OCI-LY3 (cell line): ENCODE data around the gene PDE10A.
"Not testable (repeated sequence)": the region's sequence is repeated elsewhere in the genome, so short reads cannot be mapped to it uniquely, and the experiment has no call there.

Experiments used
- H2AFZ ChIP-seq: fragments of 200-600, 300-600 bp; shearing (Covaris generic); 2 replicates; pipeline ENCODE4 v1.6.0; 2014; ENCODE audit warnings: antibody characterized with exemption, low read depth, low read length
- H3K27ac ChIP-seq: fragments of 200-600, 300-600 bp; sonication (generic); 2 replicates; pipeline ENCODE4 v1.5.1; 2014; ENCODE audit warnings: mild to moderate bottlenecking, low read length, moderate library complexity, mixed read lengths
- H3K27me3 ChIP-seq: fragments of 200-600, 300-600 bp; sonication (generic); 2 replicates; pipeline ENCODE4 v1.6.1; 2014; ENCODE audit warnings: low read depth, low read length, mixed read lengths
- H3K36me3 ChIP-seq: fragments of 200-600, 300-600 bp; sonication (generic); replicated peaks from 2 replicates; pipeline ENCODE3; 2014; ENCODE audit warnings: low read depth, low read length, mixed read lengths
- H3K4me1 ChIP-seq: fragments of 300-600, 200-600 bp; sonication (generic); 2 replicates; pipeline ENCODE4 v1.6.1; 2014; ENCODE audit warnings: low read length, mixed read lengths
- H3K4me2 ChIP-seq: fragments of 200-600, 300-600 bp; sonication (generic); 2 replicates; pipeline ENCODE4 v1.6.1; 2014; ENCODE audit warnings: low read length, mixed read lengths
- H3K4me3 ChIP-seq: fragments of 300-600, 200-600 bp; sonication (generic); 2 replicates; pipeline ENCODE4 v1.5.1; 2014; ENCODE audit warnings: antibody characterized with exemption, mild to moderate bottlenecking, low read length, moderate library complexity
- H3K79me2 ChIP-seq: fragments of 300-600, 200-600 bp; shearing (Covaris generic); 2 replicates; pipeline ENCODE4 v1.6.1; 2014; ENCODE audit warnings: mild to moderate bottlenecking, low read length, mixed read lengths
- H3K9ac ChIP-seq: fragments of 300-600, 200-600 bp; shearing (Covaris generic); 2 replicates; pipeline ENCODE4 v1.6.0; 2014; ENCODE audit warnings: mild to moderate bottlenecking, low read length, moderate library complexity
- H3K9me3 ChIP-seq: fragments of 200-600, 300-600 bp; shearing (Covaris generic); 2 replicates; pipeline ENCODE4 v1.6.1; 2014; ENCODE audit warnings: low read length, mixed read lengths; ENCODE audit not compliant: insufficient read depth
- H4K20me1 ChIP-seq: fragments of 200-600, 300-600 bp; sonication (generic); 2 replicates; pipeline ENCODE4 v1.6.1; 2016; ENCODE audit warnings: low read length, mixed read lengths; ENCODE audit not compliant: insufficient read depth
- EZH2phosphoT487 ChIP-seq: fragments of 200-600 bp; shearing (Covaris generic); IDR thresholded peaks from 2 replicates; pipeline ENCODE4 v1.6.1; 2018; ENCODE audit warnings: antibody characterized with exemption, mixed run types, low read depth
- TF ChIP-seq, protein P1 (sequence below): fragments of 200-600, 300-600 bp; sonication (generic); IDR thresholded peaks from 2 replicates; pipeline ENCODE4 v1.5.1; 2014; ENCODE audit warnings: antibody characterized with exemption, low read length, low read depth

Gene PDE10A

DNA sequence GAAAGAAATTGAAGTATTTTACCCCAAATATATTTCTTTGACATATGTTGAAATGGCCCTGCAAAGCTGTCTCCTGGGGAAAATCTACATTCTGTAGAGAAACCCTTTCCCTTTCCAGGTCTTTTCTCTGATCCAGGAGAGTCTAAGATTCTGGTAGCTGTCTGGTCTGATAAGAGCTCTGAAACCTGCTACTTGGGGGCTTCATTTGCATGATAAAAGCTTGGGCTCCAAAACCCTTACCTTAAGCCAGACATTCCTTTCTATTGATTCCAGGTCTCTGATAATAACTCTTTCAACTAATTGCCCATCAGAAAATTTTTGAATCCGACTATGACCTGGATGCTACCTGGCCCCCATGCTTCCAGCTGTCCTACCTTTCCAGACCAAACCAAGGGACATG lies 184.5 kb downstream of the PDE10A start:
- Histone ChIP-seq H3K9me3 (no peaks in the 10 kb centered on the region), H3K79me2 (no peaks in the 10 kb centered on the region), H3K4me3 (no peak overlapping the region), H3K4me1 (no peaks in the 10 kb centered on the region), H4K20me1 (no peaks in the 10 kb centered on the region), H3K27ac (no peak overlapping the region), H3K27me3 (no peaks in the 10 kb centered on the region), H3K4me2 (no peak overlapping the region), H3K36me3 (no peaks in the 10 kb centered on the region), H3K9ac (no peak overlapping the region), H2AFZ (no peak overlapping the region)
- TF ChIP-seq, protein P1, sequence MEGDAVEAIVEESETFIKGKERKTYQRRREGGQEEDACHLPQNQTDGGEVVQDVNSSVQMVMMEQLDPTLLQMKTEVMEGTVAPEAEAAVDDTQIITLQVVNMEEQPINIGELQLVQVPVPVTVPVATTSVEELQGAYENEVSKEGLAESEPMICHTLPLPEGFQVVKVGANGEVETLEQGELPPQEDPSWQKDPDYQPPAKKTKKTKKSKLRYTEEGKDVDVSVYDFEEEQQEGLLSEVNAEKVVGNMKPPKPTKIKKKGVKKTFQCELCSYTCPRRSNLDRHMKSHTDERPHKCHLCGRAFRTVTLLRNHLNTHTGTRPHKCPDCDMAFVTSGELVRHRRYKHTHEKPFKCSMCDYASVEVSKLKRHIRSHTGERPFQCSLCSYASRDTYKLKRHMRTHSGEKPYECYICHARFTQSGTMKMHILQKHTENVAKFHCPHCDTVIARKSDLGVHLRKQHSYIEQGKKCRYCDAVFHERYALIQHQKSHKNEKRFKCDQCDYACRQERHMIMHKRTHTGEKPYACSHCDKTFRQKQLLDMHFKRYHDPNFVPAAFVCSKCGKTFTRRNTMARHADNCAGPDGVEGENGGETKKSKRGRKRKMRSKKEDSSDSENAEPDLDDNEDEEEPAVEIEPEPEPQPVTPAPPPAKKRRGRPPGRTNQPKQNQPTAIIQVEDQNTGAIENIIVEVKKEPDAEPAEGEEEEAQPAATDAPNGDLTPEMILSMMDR, result no peak
- TF ChIP-seq EZH2phosphoT487, result no peak

DNA sequence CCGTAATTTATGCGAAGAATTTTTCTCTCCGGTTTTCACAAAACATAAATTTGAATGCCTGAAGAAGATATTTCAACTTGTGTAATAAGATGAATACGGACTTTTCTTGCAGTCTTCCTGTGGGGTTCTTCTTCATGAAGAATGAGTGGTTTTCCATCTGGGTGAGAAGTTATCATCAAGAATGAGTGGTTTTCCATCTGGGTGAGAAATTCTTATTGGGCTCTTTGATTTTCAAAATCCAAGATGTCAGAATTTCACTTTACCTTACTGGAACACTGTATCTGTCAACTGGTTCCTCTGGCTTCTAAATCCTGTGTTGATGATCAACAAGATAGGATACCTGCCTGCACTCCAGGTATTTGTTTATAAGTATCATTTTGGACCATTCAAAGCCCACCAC lies 193.6 kb downstream of the PDE10A start:
- H3K4me3 ChIP-seq, result no peak overlapping the region
- TF ChIP-seq, protein P1, result no peak
- TF ChIP-seq EZH2phosphoT487, result no peak
- H3K79me2 ChIP-seq, result no peaks in the 10 kb centered on the region
- no peaks in the 10 kb centered on the region for H3K36me3 ChIP-seq
- no peaks in the 10 kb centered on the region for H4K20me1 ChIP-seq
- no peak overlapping the region for H3K9ac ChIP-seq
- H3K27ac ChIP-seq, result no peak overlapping the region
- H3K27me3 ChIP-seq, result no peaks in the 10 kb centered on the region
- H3K4me1 ChIP-seq, result no peaks in the 10 kb centered on the region
- no peaks in the 10 kb centered on the region for H3K9me3 ChIP-seq
- H2AFZ ChIP-seq, result no peak overlapping the region
- H3K4me2 ChIP-seq, result no peak overlapping the region

DNA sequence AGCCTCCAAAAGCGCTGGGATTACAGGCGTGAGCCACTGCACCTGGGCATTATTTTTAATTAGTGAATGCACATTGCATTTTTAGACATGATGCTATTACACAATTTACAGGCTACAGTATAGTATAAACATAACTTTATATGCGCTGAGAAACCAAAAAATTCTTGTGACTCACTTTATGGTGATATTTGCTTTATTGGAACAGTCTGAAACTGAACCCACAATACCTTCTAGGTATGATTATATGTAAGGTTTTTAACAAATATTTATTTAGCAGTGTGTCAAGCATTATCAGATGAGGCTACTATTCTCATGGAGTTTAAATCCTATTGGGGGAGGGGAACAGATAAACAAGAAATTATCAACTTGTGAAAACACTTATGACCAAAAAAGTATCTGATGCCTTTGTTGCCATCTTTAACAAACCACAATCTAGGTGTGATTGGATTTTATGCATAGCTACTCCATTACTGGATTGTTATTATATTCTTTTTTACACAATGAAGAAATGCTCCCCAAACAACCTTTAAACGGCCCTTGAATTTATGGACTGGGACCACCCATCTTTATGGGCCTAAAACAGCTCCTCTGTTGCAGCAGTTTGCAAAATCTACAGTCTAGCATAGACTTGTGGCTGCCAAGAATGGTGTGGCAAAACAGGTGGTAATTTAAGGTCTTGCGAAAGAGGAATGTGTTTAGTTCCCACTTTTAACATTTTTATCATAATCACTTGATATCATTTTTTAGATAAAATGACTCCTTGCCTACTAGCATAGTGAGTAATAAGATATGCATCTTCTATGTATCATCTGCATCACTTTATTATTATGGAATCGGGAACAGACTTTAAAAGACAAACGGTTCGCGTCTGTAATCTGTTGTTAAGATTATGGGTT lies 194.5 kb downstream of the PDE10A start:
- TF ChIP-seq, protein P1, result no peak
- no peak for TF ChIP-seq EZH2phosphoT487
- H4K20me1 ChIP-seq, result no peaks in the 10 kb centered on the region

DNA sequence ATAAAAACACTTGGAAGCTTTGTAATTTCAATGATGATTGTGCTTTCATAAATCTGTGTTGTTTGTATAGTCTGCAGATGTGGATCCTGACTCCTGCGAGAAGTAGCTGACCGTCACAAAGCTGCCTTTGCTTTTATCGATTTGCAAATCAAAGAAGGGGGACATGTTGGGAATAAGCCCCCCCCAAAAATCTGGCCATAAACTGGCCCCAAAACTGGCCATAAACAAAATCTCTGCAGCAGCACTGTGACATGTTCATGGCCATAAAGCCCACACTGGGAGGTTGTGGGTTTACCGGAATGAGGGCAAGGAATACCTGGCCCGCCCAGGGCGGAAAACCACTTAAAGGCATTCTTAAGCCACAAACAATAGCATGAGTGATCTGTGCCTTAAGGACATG lies 199.5 kb downstream of the PDE10A start:
- H3K9me3 ChIP-seq, H3K27ac ChIP-seq, H3K4me3 ChIP-seq, H3K4me1 ChIP-seq, H3K9ac ChIP-seq, H4K20me1 ChIP-seq, H3K36me3 ChIP-seq, H3K27me3 ChIP-seq, H2AFZ ChIP-seq, H3K79me2 ChIP-seq, H3K4me2 ChIP-seq: not testable (repeated sequence)

More for the DNA sequence above, 194.5 kb downstream of the PDE10A start:
- Histone ChIP-seq H3K9me3 (no peaks in the 10 kb centered on the region), H3K9ac (no peak overlapping the region), H2AFZ (no peak overlapping the region), H3K79me2 (no peaks in the 10 kb centered on the region), H3K27me3 (no peaks in the 10 kb centered on the region), H3K4me1 (no peaks in the 10 kb centered on the region), H3K36me3 (no peaks in the 10 kb centered on the region), H3K4me3 (no peak overlapping the region), H3K4me2 (no peak overlapping the region), H3K27ac (no peak overlapping the region)

DNA sequence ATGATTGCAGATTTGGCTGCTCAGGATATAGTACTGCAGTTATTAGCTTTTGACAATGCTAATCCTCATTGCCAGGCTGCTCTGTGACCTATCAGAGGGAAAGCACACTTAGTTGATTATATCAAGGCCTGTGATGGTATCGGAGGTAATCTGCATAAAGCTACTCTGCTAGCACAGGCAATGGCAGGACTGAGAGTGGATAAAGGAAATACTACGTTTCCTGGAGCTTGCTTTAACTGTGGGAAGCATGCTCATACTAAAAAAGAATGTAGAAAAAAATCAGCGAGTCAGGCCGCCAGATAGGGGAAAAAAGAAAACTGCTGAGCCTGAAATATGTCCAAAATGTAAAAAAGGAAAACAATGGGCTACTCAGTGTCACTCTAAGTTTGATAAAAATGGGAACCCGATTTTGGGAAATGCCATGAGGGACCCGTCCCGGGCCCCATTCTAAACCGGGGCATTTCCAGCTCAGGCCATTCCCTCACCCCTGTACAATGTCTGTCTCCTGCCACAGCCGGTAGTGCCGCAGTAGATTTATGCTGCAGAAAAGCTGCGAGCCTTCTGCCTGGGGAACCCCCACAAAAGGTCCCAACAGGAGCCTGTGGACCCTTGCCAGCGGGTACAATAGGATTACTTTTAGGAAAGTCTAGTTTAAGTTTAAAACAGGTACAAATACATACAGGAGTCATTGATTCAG lies 203.3 kb downstream of the PDE10A start:
- not testable (repeated sequence) for H3K9me3 ChIP-seq, H3K4me1 ChIP-seq, H3K36me3 ChIP-seq, H3K27ac ChIP-seq, H3K4me3 ChIP-seq, H3K4me2 ChIP-seq, H3K27me3 ChIP-seq, H3K9ac ChIP-seq, H2AFZ ChIP-seq, H3K79me2 ChIP-seq, H4K20me1 ChIP-seq
